IPS-15b (cell line): ENCODE measurements around the gene AGFG2.
A peak's percentile ranks its signal among the peaks of the same experiment; 100 is the strongest.

Source experiments
- H3K27me3 ChIP-seq: one replicate; pipeline ENCODE4 v1.6.1; 2013; ENCODE audit warnings: low read length; ENCODE audit not compliant: control insufficient read depth, insufficient read depth
- H3K36me3 ChIP-seq: one replicate; pipeline ENCODE4 v1.6.1; 2013; ENCODE audit warnings: low read length; ENCODE audit not compliant: control insufficient read depth, insufficient read depth
- H3K4me1 ChIP-seq: one replicate; pipeline ENCODE4 v1.6.1; 2013; ENCODE audit warnings: mild to moderate bottlenecking, low read length; ENCODE audit not compliant: control insufficient read depth, insufficient read depth
- H3K4me3 ChIP-seq: one replicate; pipeline ENCODE4 v1.5.1; 2013; ENCODE audit warnings: low read depth, low read length
- H3K9ac ChIP-seq: one replicate; pipeline ENCODE4 v1.6.1; 2013; ENCODE audit warnings: low read depth, mild to moderate bottlenecking, low read length
- H3K9me3 ChIP-seq: one replicate; pipeline ENCODE4 v1.6.1; 2013; ENCODE audit warnings: mild to moderate bottlenecking, low read length; ENCODE audit not compliant: control insufficient read depth, insufficient read depth

AGFG2 gene

DNA sequence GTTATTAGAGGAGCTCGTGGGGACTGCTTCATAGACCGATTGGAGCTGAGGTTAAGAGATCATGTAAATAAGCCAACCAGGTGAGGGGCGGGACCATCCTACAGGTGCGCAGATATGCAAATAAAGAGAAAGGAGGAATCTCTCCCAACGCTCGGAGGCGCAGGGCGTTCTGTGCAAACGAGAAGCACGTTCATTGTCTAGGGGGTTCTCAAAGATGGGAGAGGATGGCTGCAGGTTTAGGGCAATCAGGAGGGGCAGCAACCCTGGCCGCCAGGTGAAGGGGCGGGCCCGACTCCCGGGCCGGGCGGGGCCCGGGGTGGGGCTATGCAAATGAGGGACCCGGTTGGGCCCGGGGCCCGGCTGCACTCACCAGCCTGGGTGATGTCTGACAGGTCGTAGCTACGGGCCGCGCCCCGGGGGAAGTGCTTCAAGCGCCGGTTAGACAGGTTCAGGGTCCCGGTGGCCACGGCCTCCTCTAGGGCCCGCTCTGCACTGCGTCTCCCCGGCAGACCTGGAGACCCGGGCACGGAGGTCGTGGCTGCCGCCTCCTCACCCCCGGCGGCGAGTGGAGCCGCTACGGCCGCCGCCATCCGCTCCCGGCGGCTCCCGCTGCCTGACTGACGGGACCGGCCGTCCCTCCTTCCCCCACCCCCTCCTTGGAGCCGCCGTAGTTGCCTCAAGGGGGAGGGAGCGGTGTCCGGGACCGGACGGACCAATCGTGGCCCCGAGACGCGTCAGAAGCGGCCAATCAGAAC is 46.7 kb downstream of the AGFG2 start, which contains the start of gene LRCH4:
Gene LRCH4 (minus strand): TSS at position 619 of the 755 bp plus-strand sequence. CDS start 29 bp downstream, at position 590.
- Histone ChIP-seq H3K9ac (peak within 1 kb of the TSS; percentile 88), H3K36me3 (peaks cover 18% of the 10 kb centered on the region), H3K4me3 (peak within 1 kb of the TSS; percentile 96), H3K4me1 (peaks cover 19% of the 10 kb centered on the region), H3K27me3 (no peaks in the 10 kb centered on the region), H3K9me3 (no peaks in the 10 kb centered on the region)

DNA sequence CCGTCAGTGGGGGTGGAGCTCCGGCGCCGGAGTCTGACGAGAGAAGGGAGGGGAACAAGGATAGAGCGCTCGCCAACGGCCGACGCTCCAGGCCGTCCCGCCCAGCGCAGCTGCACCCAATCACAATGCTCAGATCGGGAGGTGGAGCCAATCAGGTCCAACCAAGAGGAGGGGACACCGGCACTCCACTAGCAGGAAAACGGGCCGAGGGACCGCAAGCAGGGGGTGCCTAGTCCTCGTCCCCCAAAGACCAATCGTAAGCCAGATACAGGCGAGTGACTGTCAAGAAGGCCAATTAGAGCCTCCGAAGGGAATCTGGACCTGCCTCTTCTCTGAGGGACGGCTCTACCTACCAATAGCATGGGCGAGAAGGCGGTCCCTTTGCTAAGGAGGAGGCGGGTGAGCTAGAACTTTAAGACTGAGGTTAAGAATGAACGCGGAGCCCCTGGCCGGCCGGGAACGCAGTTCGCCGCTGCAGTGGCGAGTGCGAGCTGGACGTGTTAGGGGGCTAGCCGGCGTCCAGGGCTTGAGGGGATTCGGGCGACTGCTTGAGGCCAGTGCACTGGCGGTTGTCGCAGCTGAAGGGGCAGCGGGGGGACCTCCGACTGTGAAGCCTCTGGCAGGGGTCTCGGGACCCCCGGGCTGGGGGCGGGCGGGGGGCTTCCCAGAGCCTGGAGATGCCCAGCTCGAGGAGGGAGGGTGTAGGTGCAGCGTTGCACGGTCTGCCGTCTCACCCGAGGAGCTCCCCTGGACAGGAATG is 47.4 kb downstream of the AGFG2 start, which contains the start of gene FBXO24:
Gene FBXO24 (plus strand): TSS at position 63 of the 760 bp plus-strand sequence. CDS start 298 bp downstream, at position 361.
- peaks cover 20% of the 10 kb centered on the region for H3K4me1 ChIP-seq

DNA sequence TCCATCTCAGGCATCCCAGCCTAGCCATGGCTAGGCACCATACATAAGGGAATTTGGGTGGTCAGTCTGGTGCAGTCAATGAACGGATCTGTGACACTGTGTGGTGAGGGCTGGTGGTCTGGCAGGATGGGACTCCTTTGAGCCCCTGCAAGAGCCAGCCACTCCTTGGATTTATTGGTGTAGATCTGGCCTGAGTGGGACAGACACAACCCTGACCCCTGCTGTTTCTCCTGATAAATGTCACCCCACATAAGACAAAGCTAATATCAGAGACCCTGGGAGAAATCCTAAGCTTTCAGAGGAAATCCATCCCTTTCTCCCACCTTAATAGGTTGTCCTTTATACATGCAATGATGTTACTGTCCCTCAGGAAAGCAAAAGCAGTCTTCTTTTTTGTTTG is 49.4 kb downstream of the AGFG2 start:
- H3K9ac ChIP-seq, result no peak overlapping the region
- no peaks in the 10 kb centered on the region for H3K9me3 ChIP-seq
- peaks cover 19% of the 10 kb centered on the region for H3K4me1 ChIP-seq
- no peak overlapping the region for H3K4me3 ChIP-seq
- no peaks in the 10 kb centered on the region for H3K36me3 ChIP-seq
- H3K27me3 ChIP-seq, result no peaks in the 10 kb centered on the region

More for the DNA sequence above, 47.4 kb downstream of the AGFG2 start, which contains the start of gene FBXO24:
- Histone ChIP-seq H3K9me3 (no peaks in the 10 kb centered on the region), H3K4me3 (peak within 1 kb of the TSS; percentile 96), H3K9ac (peak within 1 kb of the TSS; percentile 88), H3K27me3 (no peaks in the 10 kb centered on the region), H3K36me3 (peaks cover 14% of the 10 kb centered on the region)

DNA sequence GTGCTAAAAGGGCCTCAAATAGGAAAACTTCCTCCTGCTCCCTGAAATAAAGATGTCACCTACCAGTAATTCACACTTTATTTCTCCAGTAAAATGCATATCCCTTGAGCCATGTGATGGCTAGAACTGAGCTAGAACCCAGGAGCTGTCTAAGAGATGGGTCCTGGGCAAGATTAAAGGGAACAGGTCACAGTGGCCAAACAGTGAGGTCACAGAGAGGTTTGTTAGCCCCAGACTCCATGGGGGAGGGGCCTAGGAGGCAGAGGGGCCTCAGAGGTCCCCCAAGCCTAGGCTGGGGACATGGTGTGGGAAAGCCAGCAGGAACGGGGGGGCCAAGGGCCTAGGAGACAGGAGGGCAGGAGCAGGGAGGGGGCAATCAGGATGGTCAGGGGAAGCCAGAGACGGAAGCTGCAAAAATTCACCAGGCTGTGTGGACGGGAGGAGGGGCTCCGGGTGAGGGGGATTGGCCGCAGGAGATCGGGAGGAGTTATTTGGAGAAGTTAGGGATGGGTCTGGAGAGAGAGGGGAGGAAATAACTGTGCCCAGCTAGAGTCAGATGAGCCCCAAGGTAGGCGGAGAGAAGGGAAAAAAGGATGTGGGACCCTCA is 50.4 kb downstream of the AGFG2 start:
- Histone ChIP-seq H3K27me3 (no peaks in the 10 kb centered on the region), H3K36me3 (peaks cover 2% of the 10 kb centered on the region), H3K9ac (no peak overlapping the region)

DNA sequence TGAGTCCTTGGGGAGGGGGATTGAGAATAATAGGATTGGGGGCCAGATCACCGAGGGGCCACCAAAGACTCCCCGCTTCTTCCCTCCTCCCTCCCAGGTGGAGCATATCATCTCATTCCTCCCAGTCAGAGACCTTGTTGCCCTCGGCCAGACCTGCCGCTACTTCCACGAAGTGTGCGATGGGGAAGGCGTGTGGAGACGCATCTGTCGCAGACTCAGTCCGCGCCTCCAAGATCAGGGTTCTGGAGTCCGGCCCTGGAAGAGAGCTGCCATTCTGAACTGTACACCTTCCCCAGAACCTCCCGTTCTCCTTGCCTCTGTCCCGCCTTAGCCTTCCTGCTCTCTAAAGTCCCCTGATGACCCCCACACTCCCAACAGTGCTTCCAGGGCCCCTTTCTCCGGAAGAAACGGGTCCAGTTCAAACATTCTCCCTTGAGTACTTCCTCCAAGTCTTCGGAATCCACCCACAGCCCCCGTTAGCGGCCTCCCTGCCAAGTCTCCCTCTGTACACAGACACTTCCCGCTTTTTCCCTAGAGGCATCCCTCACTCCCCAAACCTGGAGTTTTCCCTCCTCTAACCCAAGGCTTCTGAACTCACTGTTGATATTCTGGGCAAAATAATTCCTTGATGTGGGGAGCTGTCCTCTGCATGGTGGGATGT is 51.2 kb downstream of the AGFG2 start:
- peaks cover 3% of the 10 kb centered on the region for H3K36me3 ChIP-seq
- peak overlapping the region; percentile 12 for H3K4me3 ChIP-seq
- no peaks in the 10 kb centered on the region for H3K9me3 ChIP-seq
- H3K4me1 ChIP-seq, result peaks cover 14% of the 10 kb centered on the region
- no peak overlapping the region for H3K9ac ChIP-seq
- no peaks in the 10 kb centered on the region for H3K27me3 ChIP-seq

More for the DNA sequence above, 50.4 kb downstream of the AGFG2 start:
- Histone ChIP-seq H3K9me3 (no peaks in the 10 kb centered on the region), H3K4me1 (peaks cover 17% of the 10 kb centered on the region), H3K4me3 (peak overlapping the region; percentile 12)

DNA sequence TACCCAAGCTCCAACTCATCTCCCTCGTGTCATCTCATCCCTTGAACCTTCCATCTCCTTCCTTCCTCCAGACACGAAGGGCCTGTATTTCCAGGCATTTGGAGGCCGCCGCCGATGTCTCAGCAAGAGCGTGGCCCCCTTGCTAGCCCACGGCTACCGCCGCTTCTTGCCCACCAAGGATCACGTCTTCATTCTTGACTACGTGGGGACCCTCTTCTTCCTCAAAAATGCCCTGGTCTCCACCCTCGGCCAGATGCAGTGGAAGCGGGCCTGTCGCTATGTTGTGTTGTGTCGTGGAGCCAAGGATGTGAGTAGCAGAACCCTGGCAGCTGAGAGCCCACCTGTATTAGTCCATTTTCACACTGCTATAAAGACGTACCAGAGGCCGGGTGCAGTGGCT is 52.6 kb downstream of the AGFG2 start:
- Histone ChIP-seq H3K4me1 (peaks cover 14% of the 10 kb centered on the region), H3K4me3 (no peak overlapping the region), H3K9ac (no peak overlapping the region), H3K9me3 (no peaks in the 10 kb centered on the region), H3K36me3 (peaks cover 6% of the 10 kb centered on the region), H3K27me3 (no peaks in the 10 kb centered on the region)

DNA sequence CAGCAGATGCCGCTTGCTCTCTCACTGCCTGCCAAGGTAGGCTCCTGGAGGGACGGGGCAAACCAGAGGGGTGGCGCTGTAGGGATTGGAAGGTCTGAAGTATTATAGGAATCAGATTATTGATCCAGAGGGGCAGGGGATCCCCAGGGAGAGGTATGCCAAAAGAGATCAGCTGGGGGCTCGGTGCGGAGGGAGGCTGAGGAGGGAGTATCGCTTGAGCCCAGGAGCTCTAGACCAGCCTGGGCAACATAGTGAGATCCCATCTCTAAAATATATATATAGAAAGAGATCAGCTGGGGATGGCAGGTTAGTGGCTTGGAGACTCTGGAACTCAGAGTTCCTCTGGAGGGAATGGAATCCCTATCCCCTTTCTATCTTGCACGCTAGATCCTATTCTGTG is 56.2 kb downstream of the AGFG2 start:
- peaks cover 5% of the 10 kb centered on the region for H3K4me1 ChIP-seq
- no peaks in the 10 kb centered on the region for H3K9me3 ChIP-seq
- no peak overlapping the region for H3K4me3 ChIP-seq
- H3K36me3 ChIP-seq, result peaks cover 9% of the 10 kb centered on the region
- no peaks in the 10 kb centered on the region for H3K27me3 ChIP-seq
- no peak overlapping the region for H3K9ac ChIP-seq

DNA sequence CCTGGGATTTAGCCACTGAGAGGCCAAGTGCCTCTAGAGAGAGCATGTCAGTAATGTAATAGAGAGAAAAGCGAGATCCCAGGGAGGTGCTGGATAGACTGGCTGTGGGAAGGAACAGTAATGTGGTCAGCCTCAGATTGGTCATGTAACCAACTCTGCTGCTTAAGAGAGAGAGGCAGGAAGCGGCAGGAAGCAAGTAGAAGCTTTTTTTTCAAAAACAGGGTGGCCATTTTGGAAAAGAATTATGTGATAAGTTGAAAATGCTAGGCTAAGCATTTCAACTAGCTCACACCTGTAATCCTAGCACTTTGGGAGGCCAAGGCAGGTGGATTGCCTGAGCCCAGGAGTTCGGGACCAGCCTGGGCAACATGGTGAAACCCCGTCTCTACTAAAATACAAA is 59.4 kb downstream of the AGFG2 start:
- H3K4me3 ChIP-seq, result no peak overlapping the region
- no peak overlapping the region for H3K9ac ChIP-seq
- peaks cover 13% of the 10 kb centered on the region for H3K36me3 ChIP-seq
- H3K27me3 ChIP-seq, result no peaks in the 10 kb centered on the region
- no peaks in the 10 kb centered on the region for H3K4me1 ChIP-seq
- no peaks in the 10 kb centered on the region for H3K9me3 ChIP-seq

DNA sequence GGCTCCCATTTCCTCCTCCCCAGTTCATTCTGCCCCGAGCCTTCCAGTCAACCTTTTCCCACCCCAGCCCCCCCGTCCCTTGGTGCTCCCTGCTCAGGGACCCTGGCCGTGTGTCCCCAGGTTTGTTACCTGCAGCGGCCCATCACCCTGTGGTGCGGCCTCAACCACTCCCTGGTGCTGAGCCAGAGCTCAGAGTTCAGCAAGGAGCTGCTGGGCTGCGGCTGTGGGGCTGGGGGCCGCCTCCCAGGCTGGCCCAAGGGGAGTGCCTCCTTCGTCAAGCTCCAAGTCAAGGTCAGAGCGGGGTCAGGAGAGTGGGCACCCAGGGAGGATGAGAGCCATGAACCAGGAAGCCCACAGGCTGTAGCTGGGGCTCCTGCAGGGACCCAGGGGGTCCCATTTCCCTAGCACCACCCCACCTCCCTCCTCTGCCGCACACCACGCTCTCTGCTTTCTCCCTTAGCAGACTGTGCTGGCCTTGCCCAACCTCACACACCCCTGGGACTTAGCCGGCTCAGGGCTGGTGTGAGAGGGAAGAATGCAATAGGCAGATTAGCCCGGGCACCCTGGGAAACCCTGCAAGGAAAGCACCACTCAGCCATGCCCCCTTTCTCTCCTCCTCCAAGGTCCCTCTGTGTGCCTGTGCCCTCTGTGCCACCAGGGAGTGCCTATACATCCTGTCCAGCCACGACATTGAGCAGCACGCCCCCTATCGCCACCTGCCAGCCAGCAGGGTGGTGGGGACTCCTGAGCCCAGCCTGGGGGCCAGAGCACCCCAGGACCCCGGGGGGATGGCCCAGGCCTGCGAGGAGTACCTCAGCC is 61.1 kb downstream of the AGFG2 start:
- Histone ChIP-seq H3K36me3 (peaks cover 11% of the 10 kb centered on the region), H3K9ac (no peak overlapping the region), H3K4me1 (no peaks in the 10 kb centered on the region), H3K4me3 (no peak overlapping the region), H3K9me3 (no peaks in the 10 kb centered on the region), H3K27me3 (no peaks in the 10 kb centered on the region)

DNA sequence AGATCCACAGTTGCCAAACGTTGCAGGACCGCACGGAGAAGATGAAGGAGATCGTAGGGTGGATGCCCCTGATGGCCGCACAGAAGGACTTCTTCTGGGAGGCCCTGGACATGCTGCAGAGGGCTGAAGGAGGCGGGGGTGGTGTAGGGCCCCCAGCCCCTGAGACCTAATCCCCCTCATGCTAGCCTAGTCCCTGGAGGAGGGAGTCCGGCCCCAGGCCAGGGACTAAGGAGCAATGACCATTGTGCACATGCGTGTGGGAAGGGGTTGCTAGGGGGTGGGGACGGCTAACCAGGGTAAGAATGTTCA is 61.7 kb downstream of the AGFG2 start:
- H3K9ac ChIP-seq, result no peak overlapping the region
- no peaks in the 10 kb centered on the region for H3K27me3 ChIP-seq

More for the DNA sequence above, 61.7 kb downstream of the AGFG2 start:
- H3K4me3 ChIP-seq, result no peak overlapping the region
- peaks cover 11% of the 10 kb centered on the region for H3K36me3 ChIP-seq
- no peaks in the 10 kb centered on the region for H3K4me1 ChIP-seq
- no peaks in the 10 kb centered on the region for H3K9me3 ChIP-seq
